ENCODE results near the gene SETBP1.

GRCh38 chr18:44828080-44828479, 147.4 kb downstream of the SETBP1 start:
- TF ChIP-seq, protein P1, sequence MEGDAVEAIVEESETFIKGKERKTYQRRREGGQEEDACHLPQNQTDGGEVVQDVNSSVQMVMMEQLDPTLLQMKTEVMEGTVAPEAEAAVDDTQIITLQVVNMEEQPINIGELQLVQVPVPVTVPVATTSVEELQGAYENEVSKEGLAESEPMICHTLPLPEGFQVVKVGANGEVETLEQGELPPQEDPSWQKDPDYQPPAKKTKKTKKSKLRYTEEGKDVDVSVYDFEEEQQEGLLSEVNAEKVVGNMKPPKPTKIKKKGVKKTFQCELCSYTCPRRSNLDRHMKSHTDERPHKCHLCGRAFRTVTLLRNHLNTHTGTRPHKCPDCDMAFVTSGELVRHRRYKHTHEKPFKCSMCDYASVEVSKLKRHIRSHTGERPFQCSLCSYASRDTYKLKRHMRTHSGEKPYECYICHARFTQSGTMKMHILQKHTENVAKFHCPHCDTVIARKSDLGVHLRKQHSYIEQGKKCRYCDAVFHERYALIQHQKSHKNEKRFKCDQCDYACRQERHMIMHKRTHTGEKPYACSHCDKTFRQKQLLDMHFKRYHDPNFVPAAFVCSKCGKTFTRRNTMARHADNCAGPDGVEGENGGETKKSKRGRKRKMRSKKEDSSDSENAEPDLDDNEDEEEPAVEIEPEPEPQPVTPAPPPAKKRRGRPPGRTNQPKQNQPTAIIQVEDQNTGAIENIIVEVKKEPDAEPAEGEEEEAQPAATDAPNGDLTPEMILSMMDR (IDR thresholded peaks at IDR 0.05; ENCODE audit: low read depth, low read length, poor library complexity, severe bottlenecking) = no peak
- TF ChIP-seq EZH2phosphoT487 (IDR thresholded peaks at IDR 0.05; ENCODE audit: borderline replicate concordance, low read length) = no peak
